ENCODE results near the gene LNX1. TPM values are rescaled to one million over a fixed set of nuclear protein-coding genes. Genes with fewer than 3 reads are reported as not detected.

The LNX1 gene
- total RNA-seq (0.51 and 1.3 TPM in 2 replicates), polyA plus RNA-seq (0.48 and 0.61 TPM in 2 replicates), polyA minus RNA-seq (ENCODE audit: low replicate concordance) (not detected in 2 replicates)
- 0.65 and 0.88 TPM in 2 replicates for polyA plus RNA-seq (2012)

DNA sequence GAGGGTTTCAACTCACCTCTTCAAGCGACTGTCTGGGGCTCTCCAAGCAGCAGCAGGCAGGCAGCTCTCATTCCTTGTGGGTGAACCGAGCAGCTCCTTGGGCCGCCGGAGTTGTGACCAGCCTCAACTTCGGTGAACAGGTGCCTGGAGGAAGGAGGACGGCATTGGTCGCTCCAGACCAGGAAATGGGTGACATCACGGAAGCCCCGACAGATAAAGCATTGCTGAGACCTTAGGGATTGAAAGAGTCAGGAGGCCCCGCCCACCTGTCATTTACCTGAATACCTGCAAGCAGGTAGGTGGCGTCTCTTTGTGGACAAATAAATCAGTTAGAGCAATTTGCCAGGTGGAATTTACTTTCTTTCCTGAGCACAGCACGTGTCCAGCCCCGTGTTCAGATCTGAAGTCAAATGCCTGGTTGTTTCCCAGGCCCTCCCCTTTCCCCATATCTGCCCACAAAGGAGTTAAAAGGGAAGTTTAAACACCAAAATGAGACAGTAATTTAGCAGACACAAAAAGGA lies at the start of gene LNX1:
LNX1 (minus strand) TSS at position 115 of the 521 bp plus-strand sequence. CDS start 17,484 bp downstream, outside the sequence.
- peaks cover 2% of the 10 kb centered on the region for H3K4me1 ChIP-seq (ENCODE audit: control insufficient read depth, extremely low read depth, insufficient read depth, low read length)
- H3K9ac ChIP-seq (ENCODE audit: insufficient read depth, low read length): no peak within 1 kb of the TSS
- no peaks in the 10 kb centered on the region for H3K27me3 ChIP-seq (ENCODE audit: control insufficient read depth, insufficient read depth, low read length)
- H3K9me3 ChIP-seq (ENCODE audit: control insufficient read depth, insufficient read depth, low read depth, low read length): no peaks in the 10 kb centered on the region
- DNase-seq (ENCODE audit: low read depth in 2 of 2): no peak
- no peaks in the 10 kb centered on the region for H3K36me3 ChIP-seq (ENCODE audit: control insufficient read depth, insufficient read depth, low read length)
- H3K27ac ChIP-seq (ENCODE audit: insufficient read depth, low read length): no peak within 1 kb of the TSS
- H4K20me1 ChIP-seq (ENCODE audit: control insufficient read depth, extremely low read depth, insufficient read depth, low read length): no peaks in the 10 kb centered on the region
- H3K4me3 ChIP-seq (replicated peaks in 1 of 4; ENCODE audit: control extremely low read depth in 1 of 4, insufficient read depth in 1 of 4, low read depth in 3 of 4, low read length in 4 of 4): no peak within 1 kb of the TSS
- no peak for TF ChIP-seq EZH2 (IDR thresholded peaks at IDR 0.05; ENCODE audit: low read length, missing control alignments)
- TF ChIP-seq, protein P1, sequence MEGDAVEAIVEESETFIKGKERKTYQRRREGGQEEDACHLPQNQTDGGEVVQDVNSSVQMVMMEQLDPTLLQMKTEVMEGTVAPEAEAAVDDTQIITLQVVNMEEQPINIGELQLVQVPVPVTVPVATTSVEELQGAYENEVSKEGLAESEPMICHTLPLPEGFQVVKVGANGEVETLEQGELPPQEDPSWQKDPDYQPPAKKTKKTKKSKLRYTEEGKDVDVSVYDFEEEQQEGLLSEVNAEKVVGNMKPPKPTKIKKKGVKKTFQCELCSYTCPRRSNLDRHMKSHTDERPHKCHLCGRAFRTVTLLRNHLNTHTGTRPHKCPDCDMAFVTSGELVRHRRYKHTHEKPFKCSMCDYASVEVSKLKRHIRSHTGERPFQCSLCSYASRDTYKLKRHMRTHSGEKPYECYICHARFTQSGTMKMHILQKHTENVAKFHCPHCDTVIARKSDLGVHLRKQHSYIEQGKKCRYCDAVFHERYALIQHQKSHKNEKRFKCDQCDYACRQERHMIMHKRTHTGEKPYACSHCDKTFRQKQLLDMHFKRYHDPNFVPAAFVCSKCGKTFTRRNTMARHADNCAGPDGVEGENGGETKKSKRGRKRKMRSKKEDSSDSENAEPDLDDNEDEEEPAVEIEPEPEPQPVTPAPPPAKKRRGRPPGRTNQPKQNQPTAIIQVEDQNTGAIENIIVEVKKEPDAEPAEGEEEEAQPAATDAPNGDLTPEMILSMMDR (conservative IDR thresholded peaks at IDR 0.05 in 1 of 2, IDR thresholded peaks at IDR 0.05 in 1 of 2; ENCODE audit: low read depth in 1 of 2, low read length in 2 of 2): no peak
- H2AFZ ChIP-seq (ENCODE audit: low read length): no peak within 1 kb of the TSS
- H3K79me2 ChIP-seq (ENCODE audit: control insufficient read depth, insufficient read depth, low read length): no peaks in the 10 kb centered on the region
- no peak within 1 kb of the TSS for H3K4me2 ChIP-seq (ENCODE audit: extremely low read depth, insufficient read depth, low read length)

DNA sequence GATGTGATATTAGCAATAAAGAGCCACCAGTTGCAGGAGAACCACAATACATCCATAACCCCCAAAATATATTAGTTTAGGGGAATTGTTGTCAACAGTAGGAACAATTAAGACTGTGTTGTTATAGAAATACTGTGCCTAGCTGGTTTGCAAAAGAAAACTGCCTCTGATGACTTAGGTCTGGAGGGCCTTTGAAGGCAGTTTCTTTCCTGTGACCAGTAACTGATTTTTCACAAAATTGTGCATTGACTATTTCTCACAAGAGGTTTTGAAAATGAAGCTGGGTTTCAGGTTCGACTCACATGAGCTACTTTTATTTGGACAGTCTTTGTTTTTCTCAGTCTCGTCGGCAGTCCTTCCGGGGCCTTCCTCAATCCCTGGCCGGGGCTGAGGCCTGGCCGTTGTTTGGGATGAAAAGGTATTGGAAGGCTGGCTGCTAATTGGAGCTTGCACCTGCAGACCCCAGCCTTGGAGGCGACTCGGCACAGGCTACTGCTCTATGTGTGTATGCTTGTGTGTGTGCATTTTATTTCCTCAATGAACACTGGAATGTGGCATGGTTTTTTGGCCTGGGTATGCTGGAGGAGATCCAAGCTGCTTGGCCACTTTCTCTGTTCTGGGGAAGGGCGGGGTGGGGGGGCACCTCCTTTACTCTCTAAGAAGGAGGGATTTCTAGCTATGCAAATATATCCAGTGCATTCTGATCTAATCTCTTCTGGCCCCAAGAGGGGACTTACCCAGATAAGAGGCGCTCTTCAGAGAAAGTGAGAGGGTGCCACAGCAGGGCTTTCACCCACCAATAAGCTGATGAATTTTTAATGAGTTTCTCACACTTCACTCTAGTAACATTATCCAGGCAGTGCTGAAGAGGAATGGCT lies 49.5 kb upstream of the LNX1 start:
- Histone ChIP-seq H3K27ac (ENCODE audit: insufficient read depth, low read length) (no peak overlapping the region), H3K36me3 (ENCODE audit: control insufficient read depth, insufficient read depth, low read length) (no peaks in the 10 kb centered on the region), H3K9ac (ENCODE audit: insufficient read depth, low read length) (no peak overlapping the region), H2AFZ (ENCODE audit: low read length) (no peak overlapping the region), H3K4me1 (ENCODE audit: control insufficient read depth, extremely low read depth, insufficient read depth, low read length) (no peaks in the 10 kb centered on the region), H3K79me2 (ENCODE audit: control insufficient read depth, insufficient read depth, low read length) (no peaks in the 10 kb centered on the region), H3K9me3 (ENCODE audit: control insufficient read depth, insufficient read depth, low read depth, low read length) (no peaks in the 10 kb centered on the region), H4K20me1 (ENCODE audit: control insufficient read depth, extremely low read depth, insufficient read depth, low read length) (no peaks in the 10 kb centered on the region), H3K27me3 (ENCODE audit: control insufficient read depth, insufficient read depth, low read length) (no peaks in the 10 kb centered on the region), H3K4me3 (replicated peaks in 1 of 4; ENCODE audit: control extremely low read depth in 1 of 4, insufficient read depth in 1 of 4, low read depth in 3 of 4, low read length in 4 of 4) (no peak overlapping the region), H3K4me2 (ENCODE audit: extremely low read depth, insufficient read depth, low read length) (no peak overlapping the region)
- no peak for TF ChIP-seq EZH2 (IDR thresholded peaks at IDR 0.05; ENCODE audit: low read length, missing control alignments)
- TF ChIP-seq, protein P1 (conservative IDR thresholded peaks at IDR 0.05 in 1 of 2, IDR thresholded peaks at IDR 0.05 in 1 of 2; ENCODE audit: low read depth in 1 of 2, low read length in 2 of 2): no peak
- DNase-seq (ENCODE audit: low read depth in 2 of 2): no peak

DNA sequence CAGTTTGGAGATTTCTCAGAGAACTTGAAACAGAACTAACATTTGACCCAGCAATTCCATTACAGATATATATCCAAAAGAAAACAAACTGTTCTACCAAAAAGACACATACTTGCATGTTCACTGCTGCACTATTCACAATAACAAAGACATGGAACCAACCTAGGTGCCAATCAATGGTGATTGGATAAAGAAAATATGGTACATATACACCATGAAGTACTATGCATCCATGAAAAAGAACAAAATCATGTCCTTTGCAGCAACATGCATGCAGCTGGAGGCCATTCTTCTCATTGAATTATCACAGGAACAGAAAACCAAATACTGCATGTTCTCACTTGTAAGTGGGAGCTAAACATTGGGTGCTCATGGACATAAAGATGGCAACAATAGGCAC lies 47.6 kb upstream of the LNX1 start:
- Histone ChIP-seq H3K4me2 (ENCODE audit: extremely low read depth, insufficient read depth, low read length) (no peak overlapping the region), H3K4me1 (ENCODE audit: control insufficient read depth, extremely low read depth, insufficient read depth, low read length) (no peaks in the 10 kb centered on the region), H3K36me3 (ENCODE audit: control insufficient read depth, insufficient read depth, low read length) (no peaks in the 10 kb centered on the region), H3K79me2 (ENCODE audit: control insufficient read depth, insufficient read depth, low read length) (no peaks in the 10 kb centered on the region), H2AFZ (ENCODE audit: low read length) (no peak overlapping the region), H3K9ac (ENCODE audit: insufficient read depth, low read length) (no peak overlapping the region), H3K27ac (ENCODE audit: insufficient read depth, low read length) (no peak overlapping the region), H3K27me3 (ENCODE audit: control insufficient read depth, insufficient read depth, low read length) (no peaks in the 10 kb centered on the region), H3K9me3 (ENCODE audit: control insufficient read depth, insufficient read depth, low read depth, low read length) (no peaks in the 10 kb centered on the region), H3K4me3 (replicated peaks in 1 of 4; ENCODE audit: control extremely low read depth in 1 of 4, insufficient read depth in 1 of 4, low read depth in 3 of 4, low read length in 4 of 4) (no peak overlapping the region), H4K20me1 (ENCODE audit: control insufficient read depth, extremely low read depth, insufficient read depth, low read length) (no peaks in the 10 kb centered on the region)
- no peak for DNase-seq (ENCODE audit: low read depth in 2 of 2)
- no peak for TF ChIP-seq EZH2 (IDR thresholded peaks at IDR 0.05; ENCODE audit: low read length, missing control alignments)

Measured in fibroblast of lung (primary cell).